CD4-positive, CD25-positive, alpha-beta regulatory T cell (primary cell): ENCODE data around the gene SIAE. TPM values are rescaled to one million over a fixed set of nuclear protein-coding genes. Genes with fewer than 3 reads are reported as not detected.

Experiments
- ATAC-seq, 2 donors: fragments of 150-1000 bp; cut with Tn5 transposase; one replicate each; pipeline ENCODE4 v1.10.0; 2021; ENCODE audit warnings: low read depth in 2 of 2, moderate number of reproducible peaks in 2 of 2, moderate library complexity in 1 of 2
- DNase-seq, 3 donors: peaks; one replicate each; pipeline versions ENCODE4 v3.0.0 to v3.0.0-alpha.2; 2012 to 2022; ENCODE audit warnings: mixed read lengths in 1 of 3
- H3K27ac ChIP-seq: one replicate; pipeline ENCODE4 v1.7.0; 2013; ENCODE audit warnings: mild to moderate bottlenecking, low read length; ENCODE audit not compliant: insufficient read depth, poor library complexity, severe bottlenecking
- H3K27me3 ChIP-seq: one replicate; pipeline ENCODE4 v1.7.0; 2013; ENCODE audit warnings: low read length; ENCODE audit not compliant: control insufficient read depth, insufficient read depth
- H3K36me3 ChIP-seq: one replicate; pipeline ENCODE4 v1.7.0; 2013; ENCODE audit warnings: mild to moderate bottlenecking, low read length, moderate library complexity; ENCODE audit not compliant: control insufficient read depth, insufficient read depth
- H3K4me1 ChIP-seq: 2 replicates; pipeline ENCODE4 v1.7.0; 2013; ENCODE audit warnings: mild to moderate bottlenecking, low read length; ENCODE audit not compliant: insufficient read depth, control insufficient read depth, poor library complexity, severe bottlenecking
- H3K4me3 ChIP-seq: one replicate; pipeline ENCODE4 v1.7.0; 2013; ENCODE audit warnings: low read depth, mild to moderate bottlenecking, low read length, moderate library complexity
- H3K9me3 ChIP-seq, 2 experiments: 1 replicate in 1 of 2; 2 replicates in 1 of 2; pipeline ENCODE4 v1.7.0; 2013; ENCODE audit warnings: low read length in 2 of 2, mild to moderate bottlenecking in 1 of 2, moderate library complexity in 1 of 2; ENCODE audit not compliant: control insufficient read depth in 2 of 2
- H3K27ac Mint-ChIP-seq, 3 donors: one replicate each; pipeline ENCODE4 v1.8.0; 2020 to 2022; ENCODE audit warnings: mild to moderate bottlenecking in 3 of 3, mixed read lengths in 3 of 3, moderate library complexity in 2 of 3
- H3K27me3 Mint-ChIP-seq: one replicate; pipeline ENCODE4 v1.8.0; 2022; ENCODE audit warnings: mild to moderate bottlenecking, mixed read lengths
- H3K36me3 Mint-ChIP-seq: one replicate; pipeline ENCODE4 v1.8.0; 2020; ENCODE audit warnings: mixed read lengths
- H3K4me1 Mint-ChIP-seq, 4 donors: one replicate each; pipeline ENCODE4 v1.8.0; 2020 to 2022; ENCODE audit warnings: mixed read lengths in 4 of 4, mild to moderate bottlenecking in 1 of 4
- H3K4me3 Mint-ChIP-seq, 4 donors: one replicate each; pipeline ENCODE4 v1.8.0; 2020 to 2022; ENCODE audit warnings: mild to moderate bottlenecking in 4 of 4, mixed read lengths in 4 of 4, moderate library complexity in 3 of 4
- H3K9me3 Mint-ChIP-seq, 7 donors: one replicate each; pipeline ENCODE4 v1.8.0; 2020 to 2022; ENCODE audit warnings: mixed read lengths in 7 of 7, mild to moderate bottlenecking in 3 of 7, moderate library complexity in 2 of 7
- polyA plus RNA-seq, 4 donors: library from polyadenylated mRNA; unstranded; fragments of 300-500 nt; fragmentation: Illumina TruSeq; gene quantifications; one replicate each; pipeline ENCODE4 v1.2.3, GENCODE V29; 2021
- total RNA-seq: library from RNA; stranded (reverse); gene quantifications from one replicate; pipeline ENCODE4 v1.2.3, GENCODE V29; 2022

SIAE gene
- total and polyA plus RNA-seq, 5 donors from 2014 or later: 1.4 to 5.0 (median 2.6) TPM

- Histone ChIP-seq H3K27me3 (no peaks in the 10 kb centered on the region), H3K4me1 (no peaks in the 10 kb centered on the region), H3K9me3 (no peaks in the 10 kb centered on the region), H3K36me3 (no peaks in the 10 kb centered on the region), H3K4me3 (no peak overlapping the region), H3K27ac (no peak overlapping the region)
- Mint-ChIP-seq H3K9me3 (no peaks in the 10 kb centered on the region), H3K36me3 (peaks cover 17% of the 10 kb centered on the region), H3K4me3 (no peak overlapping the region), H3K27me3 (no peaks in the 10 kb centered on the region), H3K27ac (no peak overlapping the region), H3K4me1 (no peaks in the 10 kb centered on the region)
- DNase-seq (no peak), ATAC-seq (no peak)
Measured at GRCh38 chr11:124662106-124662505, 11.4 kb downstream of the SIAE start.

- H3K36me3 Mint-ChIP-seq: peaks cover 17% of the 10 kb centered on the region
- no peaks in the 10 kb centered on the region for H3K9me3 Mint-ChIP-seq
Measured at GRCh38 chr11:124661553-124661952, 12.0 kb downstream of the SIAE start.

GRCh38 chr11:124658986-124659385 lies 14.6 kb downstream of the SIAE start:
- Histone ChIP-seq H3K27me3 (no peaks in the 10 kb centered on the region), H3K36me3 (no peaks in the 10 kb centered on the region), H3K9me3 (no peaks in the 10 kb centered on the region), H3K4me1 (no peaks in the 10 kb centered on the region), H3K27ac (no peak overlapping the region), H3K4me3 (no peak overlapping the region)
- Mint-ChIP-seq H3K4me1 (no peaks in the 10 kb centered on the region), H3K4me3 (no peak overlapping the region), H3K27ac (no peak overlapping the region), H3K9me3 (no peaks in the 10 kb centered on the region), H3K27me3 (no peaks in the 10 kb centered on the region), H3K36me3 (peaks cover 10% of the 10 kb centered on the region)
- DNase-seq (no peak), ATAC-seq (no peak)

More at GRCh38 chr11:124661553-124661952, 12.0 kb downstream of the SIAE start:
- H3K27ac ChIP-seq: no peak overlapping the region
- H3K36me3 ChIP-seq: no peaks in the 10 kb centered on the region
- no peak overlapping the region for H3K4me3 ChIP-seq
- H3K4me1 ChIP-seq: no peaks in the 10 kb centered on the region
- Mint-ChIP-seq H3K4me1 (no peaks in the 10 kb centered on the region), H3K4me3 (no peak overlapping the region), H3K27ac (no peak overlapping the region), H3K27me3 (no peaks in the 10 kb centered on the region)
- DNase-seq (no peak), ATAC-seq (no peak)
- no peaks in the 10 kb centered on the region for H3K27me3 ChIP-seq
- no peaks in the 10 kb centered on the region for H3K9me3 ChIP-seq

GRCh38 chr11:124658501-124658900 lies 15.0 kb downstream of the SIAE start:
- ATAC-seq (no peak), DNase-seq (no peak)
- Mint-ChIP-seq H3K4me1 (no peaks in the 10 kb centered on the region), H3K27ac (no peak overlapping the region), H3K9me3 (peaks cover 0 to under 1% (median 0%) of the 10 kb centered on the region in 7 donors), H3K27me3 (no peaks in the 10 kb centered on the region), H3K4me3 (no peak overlapping the region), H3K36me3 (peaks cover 12% of the 10 kb centered on the region)
- H3K36me3 ChIP-seq: no peaks in the 10 kb centered on the region
- H3K4me1 ChIP-seq: no peaks in the 10 kb centered on the region
- no peaks in the 10 kb centered on the region for H3K9me3 ChIP-seq
- no peak overlapping the region for H3K4me3 ChIP-seq
- H3K27me3 ChIP-seq: no peaks in the 10 kb centered on the region
- H3K27ac ChIP-seq: no peak overlapping the region

GRCh38 chr11:124657904-124658303 lies 15.6 kb downstream of the SIAE start:
- H3K27ac Mint-ChIP-seq: no peak overlapping the region
- H3K27me3 Mint-ChIP-seq: no peaks in the 10 kb centered on the region
- Histone ChIP-seq H3K4me3 (no peak overlapping the region), H3K27me3 (no peaks in the 10 kb centered on the region), H3K36me3 (no peaks in the 10 kb centered on the region), H3K27ac (no peak overlapping the region), H3K4me1 (no peaks in the 10 kb centered on the region), H3K9me3 (no peaks in the 10 kb centered on the region)
- no peak overlapping the region for H3K4me3 Mint-ChIP-seq
- ATAC-seq (no peak), DNase-seq (no peak)
- peaks cover 0 to 2% (median 0%) of the 10 kb centered on the region in 7 donors for H3K9me3 Mint-ChIP-seq
- H3K36me3 Mint-ChIP-seq: peaks cover 18% of the 10 kb centered on the region
- no peaks in the 10 kb centered on the region for H3K4me1 Mint-ChIP-seq

- Mint-ChIP-seq H3K9me3 (peaks cover 0 to 2% (median 0%) of the 10 kb centered on the region in 7 donors), H3K36me3 (peaks cover 22% of the 10 kb centered on the region), H3K27ac (no peak overlapping the region), H3K4me3 (no peak overlapping the region), H3K4me1 (no peaks in the 10 kb centered on the region), H3K27me3 (no peaks in the 10 kb centered on the region)
- DNase-seq (no peak), ATAC-seq (no peak)
- Histone ChIP-seq H3K4me3 (no peak overlapping the region), H3K9me3 (no peaks in the 10 kb centered on the region), H3K4me1 (no peaks in the 10 kb centered on the region), H3K27me3 (no peaks in the 10 kb centered on the region), H3K27ac (no peak overlapping the region), H3K36me3 (no peaks in the 10 kb centered on the region)
Measured at GRCh38 chr11:124656774-124657630, 16.5 kb downstream of the SIAE start.

- Histone ChIP-seq H3K4me3 (no peak overlapping the region), H3K4me1 (no peaks in the 10 kb centered on the region), H3K36me3 (no peaks in the 10 kb centered on the region), H3K27ac (no peak overlapping the region), H3K9me3 (no peaks in the 10 kb centered on the region), H3K27me3 (no peaks in the 10 kb centered on the region)
- H3K4me1 Mint-ChIP-seq: no peaks in the 10 kb centered on the region
- no peak overlapping the region for H3K4me3 Mint-ChIP-seq
- no peaks in the 10 kb centered on the region for H3K27me3 Mint-ChIP-seq
- no peak for ATAC-seq
- H3K27ac Mint-ChIP-seq: no peak overlapping the region
- DNase-seq: no peak
- peaks cover 0 to 2% (median 0%) of the 10 kb centered on the region in 7 donors for H3K9me3 Mint-ChIP-seq
- H3K36me3 Mint-ChIP-seq: peaks cover 22% of the 10 kb centered on the region
Measured at GRCh38 chr11:124648610-124649009, 24.9 kb downstream of the SIAE start.

GRCh38 chr11:124646148-124646547 lies 27.4 kb downstream of the SIAE start:
- ATAC-seq (no peak), DNase-seq (no peak)
- no peak overlapping the region for H3K4me3 Mint-ChIP-seq
- H3K4me1 ChIP-seq: no peaks in the 10 kb centered on the region
- no peaks in the 10 kb centered on the region for H3K9me3 ChIP-seq
- peaks cover 10% of the 10 kb centered on the region for H3K36me3 Mint-ChIP-seq
- no peaks in the 10 kb centered on the region for H3K27me3 ChIP-seq
- no peaks in the 10 kb centered on the region for H3K9me3 Mint-ChIP-seq
- no peaks in the 10 kb centered on the region for H3K4me1 Mint-ChIP-seq
- no peak overlapping the region for H3K27ac ChIP-seq
- no peaks in the 10 kb centered on the region for H3K27me3 Mint-ChIP-seq
- no peak overlapping the region for H3K27ac Mint-ChIP-seq
- H3K36me3 ChIP-seq: no peaks in the 10 kb centered on the region
- H3K4me3 ChIP-seq: no peak overlapping the region
